Fibroblast of skin of abdomen (primary cell): ENCODE data around the gene C2orf68.
"Not testable (repeated sequence)": the region's sequence is repeated elsewhere in the genome, so short reads cannot be mapped to it uniquely, and the experiment has no call there.

ENCODE experiments used
- DNase-seq: peaks from one replicate; pipeline ENCODE4 v3.0.0-alpha.2; 2013

The C2orf68 gene

GRCh38 chr2:85628658-85629057, 16.8 kb upstream of the C2orf68 start:
- no peak for DNase-seq

DNA sequence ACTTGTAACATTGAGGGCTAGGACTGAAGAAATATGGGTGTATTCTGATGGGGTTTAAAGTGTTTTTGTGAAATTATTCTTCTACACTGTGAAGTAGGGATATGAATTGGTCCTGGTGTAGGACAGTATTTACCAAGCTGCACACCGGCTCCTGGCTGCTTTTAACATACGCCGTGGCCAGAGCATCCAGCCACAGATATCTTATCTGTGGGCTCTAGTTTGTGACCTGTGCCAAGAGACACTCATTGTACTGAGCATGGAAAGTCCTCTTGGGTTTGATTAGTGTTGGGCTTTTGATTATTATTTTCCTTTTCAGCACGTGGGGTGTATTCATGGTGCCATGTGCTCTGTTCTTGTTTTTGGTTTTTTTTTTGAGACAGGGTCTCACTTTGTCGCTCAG, 12.1 kb upstream of the C2orf68 start:
- no peak for DNase-seq

- DNase-seq, result no peak
Measured at GRCh38 chr2:85621338-85621737, 9.5 kb upstream of the C2orf68 start.

- DNase-seq, result no peak
Measured at GRCh38 chr2:85619617-85620016, 7.8 kb upstream of the C2orf68 start.

DNA sequence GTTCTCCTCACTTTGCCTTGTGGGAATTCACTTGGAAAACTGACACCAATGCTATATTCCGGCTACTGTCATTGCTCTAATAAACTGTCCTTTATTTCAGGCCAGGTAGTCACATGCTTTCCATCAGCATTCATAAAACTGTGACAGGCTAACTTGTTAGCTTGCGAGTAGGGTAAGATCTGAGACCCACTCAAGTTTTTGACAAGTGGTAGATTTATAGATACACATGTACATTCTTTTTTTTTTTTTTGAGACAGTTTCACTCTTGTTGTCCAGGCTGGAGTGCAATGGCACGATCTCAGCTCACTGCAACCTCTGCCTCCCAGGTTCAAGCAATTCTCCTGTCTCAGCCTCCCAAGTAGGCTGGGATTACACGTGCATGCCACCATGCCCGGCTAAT, 5.9 kb upstream of the C2orf68 start:
- DNase-seq, result not testable (repeated sequence)

DNA sequence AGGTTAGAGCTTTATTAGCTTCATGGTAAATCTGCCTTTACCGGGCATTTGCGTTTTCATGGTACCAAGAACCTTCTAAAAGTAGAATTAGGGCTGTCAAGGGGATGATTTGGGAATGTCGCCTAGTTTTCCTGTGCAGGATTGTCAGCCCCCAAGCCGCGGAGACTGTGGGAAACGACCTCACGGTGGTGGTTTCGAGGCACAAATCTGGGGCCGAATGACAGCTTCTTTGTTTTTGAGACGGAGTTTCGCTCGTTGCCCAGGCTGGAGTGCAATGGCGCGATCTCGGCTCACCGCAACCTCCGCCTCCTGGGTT, 3.5 kb upstream of the C2orf68 start:
- DNase-seq, result no peak

GRCh38 chr2:85614757-85615156, 2.9 kb upstream of the C2orf68 start:
- DNase-seq, result not testable (repeated sequence)

- no peak for DNase-seq
Measured at GRCh38 chr2:85613717-85614515, 2.0 kb upstream of the C2orf68 start.

GRCh38 chr2:85611217-85611704, 605 bp downstream of the C2orf68 start:
- DNase-seq, result no peak

GRCh38 chr2:85607268-85608215, 4.3 kb downstream of the C2orf68 start:
- no peak for DNase-seq

- no peak for DNase-seq
Measured at GRCh38 chr2:85606116-85606455, 5.8 kb downstream of the C2orf68 start.

GRCh38 chr2:85605406-85606115, 6.3 kb downstream of the C2orf68 start:
- DNase-seq, result peak; percentile 85

GRCh38 chr2:85604568-85605339, 7.1 kb downstream of the C2orf68 start:
- no peak for DNase-seq

GRCh38 chr2:85604133-85604444, 7.8 kb downstream of the C2orf68 start:
- DNase-seq, result not testable (repeated sequence)

- DNase-seq, result peak; percentile 91
Measured at GRCh38 chr2:85602476-85603234, 9.2 kb downstream of the C2orf68 start, which contains the start of gene TMEM150A. Gene TMEM150A (minus strand): TSS chr2:85602698. CDS start chr2:85601948, 750 bp downstream.

GRCh38 chr2:85601771-85602475, 9.9 kb downstream of the C2orf68 start:
- peak; percentile 18 for DNase-seq

GRCh38 chr2:85600951-85601770, 10.7 kb downstream of the C2orf68 start:
- no peak for DNase-seq

DNA sequence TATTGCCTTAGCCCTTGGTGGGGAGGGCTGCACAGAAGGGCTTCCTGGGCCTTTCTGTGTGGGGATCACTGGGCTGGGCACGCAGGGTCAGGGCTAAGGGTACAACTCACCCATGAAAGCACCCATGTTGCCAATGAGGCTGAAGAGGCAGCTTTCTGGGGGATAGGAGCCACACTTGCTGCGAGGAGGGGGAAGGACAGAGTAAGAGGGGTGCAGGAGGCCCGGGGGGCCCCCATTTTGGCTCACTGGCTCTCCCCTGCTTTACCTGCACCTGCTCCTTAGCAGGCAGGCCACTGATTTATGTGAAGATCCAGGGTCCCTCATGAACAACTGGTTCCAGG, 11.7 kb downstream of the C2orf68 start:
- no peak for DNase-seq

GRCh38 chr2:85599468-85600234, 12.2 kb downstream of the C2orf68 start:
- DNase-seq, result no peak
